SIG-M5 treated with dmso at 0.1 percent for 504 hours (cell line): ENCODE data around the gene CUL1.

Source experiments
- DNase-seq: peaks from one replicate; lab custom pipeline; 2025; ENCODE audit not compliant: unreplicated experiment; lab: John Stamatoyannopoulos, UW

CUL1 gene

DNA sequence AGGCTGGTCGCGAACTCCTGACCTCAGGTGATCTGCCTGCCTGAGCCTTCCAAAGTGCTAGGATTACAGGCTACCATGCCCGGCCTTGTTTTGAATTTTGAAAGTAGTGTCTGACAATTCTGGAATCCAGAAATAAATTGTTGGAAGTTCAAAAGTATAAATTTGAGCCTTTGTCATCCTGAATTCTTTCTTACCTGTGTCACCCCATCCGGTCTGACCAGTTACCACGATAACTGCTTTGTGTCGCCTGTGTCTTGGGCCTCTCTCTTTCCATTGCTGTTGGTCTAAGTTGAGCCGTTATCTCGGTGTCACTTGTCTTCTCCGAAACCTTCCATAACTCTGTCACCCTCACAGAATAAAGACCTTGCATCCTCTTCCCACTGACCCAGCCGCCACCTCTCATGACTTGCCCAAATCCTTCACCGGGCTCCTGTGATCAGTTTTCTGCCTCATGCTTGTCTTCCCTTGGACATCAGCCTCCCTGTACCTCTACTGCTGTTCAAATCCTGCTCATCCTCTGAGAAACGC, 18.6 kb downstream of the CUL1 start:
- DNase-seq: no peak

DNA sequence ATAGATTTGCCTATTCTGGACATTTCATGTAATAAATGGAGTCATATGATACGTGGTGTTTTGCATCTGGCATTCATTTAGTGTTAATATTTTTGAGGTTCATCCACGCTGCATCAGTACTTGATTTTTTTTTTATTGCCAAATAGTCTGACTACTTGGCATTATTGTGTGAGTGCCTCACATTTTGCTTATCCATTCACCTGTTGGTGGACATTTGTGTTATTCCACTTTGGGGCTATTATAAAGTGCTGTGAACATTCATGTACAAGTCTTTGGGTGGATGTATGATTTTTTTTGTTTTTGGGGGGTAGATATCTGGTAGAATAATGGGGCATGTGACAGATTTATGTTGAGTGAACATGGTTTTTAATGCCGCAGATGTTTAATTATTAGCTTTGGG, 19.7 kb downstream of the CUL1 start:
- DNase-seq: no peak

DNA sequence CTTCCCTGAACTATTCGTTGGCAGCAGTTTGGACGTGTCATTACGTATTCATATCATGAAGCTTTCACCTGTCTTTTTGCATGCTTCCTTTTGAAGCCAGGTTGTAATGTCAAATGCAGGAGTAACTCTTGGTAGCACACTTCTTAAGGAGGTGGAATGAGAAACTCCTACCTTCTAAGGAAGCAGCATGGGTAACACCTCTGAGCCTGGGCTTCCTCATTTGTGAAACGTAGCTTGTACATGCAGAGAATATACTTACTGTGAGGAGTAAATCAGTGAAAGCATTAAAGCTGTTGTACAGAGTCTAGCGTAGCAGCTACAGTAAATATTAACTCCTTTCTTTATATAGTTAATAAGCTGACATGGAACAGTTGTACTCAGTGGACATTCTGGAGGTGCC, 21.1 kb downstream of the CUL1 start:
- DNase-seq: no peak

DNA sequence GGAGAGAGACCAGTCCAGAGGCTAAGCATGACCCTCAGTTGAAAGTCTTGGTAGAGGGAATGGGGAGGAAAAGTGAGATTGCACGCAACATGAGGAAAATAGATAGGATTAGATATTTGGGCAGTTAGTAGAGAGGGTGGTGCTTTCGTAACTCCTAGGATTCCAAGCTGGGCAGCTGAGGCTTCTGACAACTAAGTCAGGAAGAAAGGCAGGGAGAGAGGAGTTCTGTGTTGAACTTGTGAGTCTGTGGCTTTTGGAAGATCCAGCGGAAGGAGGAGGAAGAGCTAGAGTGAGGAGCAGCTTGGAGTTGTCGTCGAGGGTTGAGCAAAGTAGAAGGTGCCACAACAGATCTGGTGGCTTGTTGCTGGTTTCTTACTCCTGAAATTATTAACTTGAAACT, 21.8 kb downstream of the CUL1 start:
- no peak for DNase-seq

DNA sequence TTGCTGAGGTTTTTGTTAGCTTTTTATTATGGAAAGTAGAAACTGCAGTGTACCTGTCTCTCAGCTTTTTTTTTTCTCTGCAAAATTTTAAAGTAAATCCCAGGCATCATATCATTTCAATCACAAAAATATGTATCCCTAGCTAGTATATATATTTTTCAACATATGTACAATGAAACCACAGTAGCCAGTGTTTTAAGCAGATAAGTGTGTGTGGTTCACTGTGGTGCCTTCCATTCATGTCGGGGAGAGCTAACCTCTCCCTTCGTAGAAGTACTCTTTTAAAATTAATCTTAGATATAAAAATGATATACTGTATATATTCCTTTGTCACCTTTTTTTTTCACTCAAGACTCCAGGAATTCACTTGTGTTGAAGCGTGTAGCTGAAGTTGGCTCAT, 22.7 kb downstream of the CUL1 start:
- no peak for DNase-seq

DNA sequence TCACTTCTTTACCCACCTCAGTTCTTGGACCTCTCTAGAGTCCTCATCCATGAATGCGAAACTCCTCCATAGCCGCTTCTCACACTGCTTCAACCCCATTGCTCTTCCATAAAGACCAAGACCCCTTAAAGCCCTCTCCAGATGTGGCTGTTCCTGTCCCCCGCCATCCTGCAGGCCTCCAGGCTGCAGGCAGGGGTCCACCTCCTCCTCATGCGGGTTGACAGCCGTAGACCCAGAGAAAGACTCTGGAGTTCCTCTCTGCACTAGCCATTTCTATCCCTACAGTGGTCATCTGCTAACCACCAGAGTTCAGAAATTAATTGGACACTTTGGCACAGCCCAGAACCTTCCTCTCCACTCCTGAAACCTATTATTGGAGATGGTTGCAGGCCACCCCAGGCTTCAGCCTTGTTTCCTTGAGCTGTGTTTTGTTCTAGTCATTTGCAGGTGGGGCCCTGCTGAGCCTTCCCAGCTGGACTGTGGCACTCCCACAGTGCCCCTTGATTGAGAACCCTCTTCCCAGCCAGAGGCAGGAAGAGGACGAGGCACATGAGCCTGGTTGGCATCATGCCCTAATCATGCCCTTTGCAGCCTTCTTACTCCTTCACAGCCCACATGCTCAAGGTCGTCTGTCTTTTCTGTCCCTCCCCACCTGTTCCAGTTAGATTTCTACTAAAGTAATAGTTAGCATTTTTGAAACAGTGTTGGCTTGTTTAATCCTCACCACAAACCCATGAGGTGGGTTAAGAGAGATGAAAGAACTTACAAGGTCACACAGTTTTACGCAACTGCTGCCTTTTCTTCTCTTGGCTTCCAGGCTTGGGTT, 23.9 kb downstream of the CUL1 start:
- DNase-seq: peak; percentile 33

DNA sequence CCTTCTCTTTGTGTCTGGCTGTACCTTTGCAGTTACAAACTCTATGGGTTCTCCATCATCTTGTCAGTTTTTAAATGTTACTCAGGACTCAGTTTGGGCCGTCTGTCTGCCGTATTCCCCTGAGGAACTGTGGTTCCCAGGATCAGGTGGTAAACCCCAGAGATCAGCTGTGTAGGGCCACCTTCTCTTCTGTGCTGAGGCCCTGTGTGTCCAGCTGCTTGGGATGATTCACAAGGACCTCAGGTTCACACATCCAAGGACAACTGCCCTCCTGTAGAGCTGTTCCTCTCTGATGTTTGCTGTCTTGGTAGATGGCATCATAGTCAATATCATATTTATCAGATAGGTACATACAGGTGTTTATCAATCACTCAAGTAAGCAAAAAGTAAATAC, 24.5 kb downstream of the CUL1 start:
- no peak for DNase-seq

DNA sequence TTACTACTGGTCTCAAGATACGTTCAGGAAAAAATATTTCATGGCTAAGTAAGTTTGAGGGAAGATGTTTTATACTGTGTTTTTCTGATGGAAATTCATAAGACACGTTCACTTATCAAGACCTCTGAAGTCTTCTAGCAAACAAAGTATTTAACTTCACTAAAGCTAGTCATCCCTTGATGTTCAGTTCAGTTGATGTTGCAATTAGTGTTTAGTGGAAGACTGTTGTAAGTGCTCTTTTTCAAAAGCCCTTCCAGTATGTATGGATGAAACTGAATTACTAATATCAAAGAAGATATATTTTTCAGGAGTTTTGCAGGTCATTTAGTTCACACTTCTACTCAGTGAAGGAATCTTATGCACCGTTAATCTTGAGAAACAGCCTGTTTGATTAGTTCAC, 25.1 kb downstream of the CUL1 start:
- DNase-seq: peak; percentile 48

DNA sequence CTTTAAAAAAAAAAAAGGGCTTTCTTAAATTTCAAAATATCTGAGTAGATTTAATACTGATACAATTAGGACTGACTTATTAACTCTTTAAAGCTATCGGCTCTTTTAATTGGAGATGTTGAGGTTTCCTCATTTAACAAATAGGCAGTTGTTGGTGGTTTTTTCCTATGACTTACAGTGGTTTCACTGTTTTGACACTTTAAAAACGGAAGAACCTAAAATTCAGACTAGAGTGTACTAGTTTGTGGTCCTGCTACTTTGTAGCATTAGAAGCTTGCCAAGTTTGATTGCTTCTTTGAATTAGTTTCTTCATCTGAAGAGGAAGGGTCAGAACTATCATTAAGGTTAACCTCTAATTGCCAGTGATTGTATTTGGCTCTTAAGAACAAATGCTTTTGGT, 27.7 kb downstream of the CUL1 start:
- peak; percentile 32 for DNase-seq

DNA sequence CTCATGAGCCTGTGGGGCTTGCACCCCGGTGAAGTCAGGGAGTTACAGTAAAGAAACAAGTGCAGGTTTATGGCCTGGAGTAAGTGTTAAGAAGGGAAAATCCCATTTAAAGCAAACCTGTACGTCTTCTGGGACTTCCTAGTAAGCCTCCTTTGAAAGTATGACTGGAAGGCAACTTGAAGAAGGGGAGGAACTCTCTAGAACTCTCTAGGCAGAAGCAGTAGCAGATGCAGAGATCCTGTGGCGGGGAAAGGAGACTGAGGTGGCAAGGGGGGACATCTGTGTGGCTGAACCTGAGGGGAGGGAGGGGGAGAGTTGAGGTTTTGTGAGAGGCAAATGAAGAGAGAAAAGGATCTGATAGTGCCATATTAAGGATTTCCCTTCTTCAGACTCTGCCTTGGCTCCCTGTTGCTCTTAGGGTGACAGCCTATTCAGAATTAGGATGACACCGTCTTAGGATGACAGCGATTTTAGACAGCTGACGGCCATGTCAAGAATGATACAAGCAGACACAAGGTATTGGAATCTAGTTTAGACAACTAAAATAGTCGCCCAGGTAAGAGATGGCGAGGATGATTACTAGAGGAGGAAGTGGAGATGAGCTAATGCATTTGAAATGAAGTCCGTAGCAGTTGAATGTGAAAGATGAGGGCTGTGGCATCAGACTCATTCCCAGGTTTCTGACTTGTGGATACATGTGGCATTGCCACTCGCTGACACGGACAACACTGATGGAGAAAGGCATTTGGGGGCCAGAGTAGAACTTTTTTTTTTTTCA, 29.0 kb downstream of the CUL1 start:
- DNase-seq: no peak

DNA sequence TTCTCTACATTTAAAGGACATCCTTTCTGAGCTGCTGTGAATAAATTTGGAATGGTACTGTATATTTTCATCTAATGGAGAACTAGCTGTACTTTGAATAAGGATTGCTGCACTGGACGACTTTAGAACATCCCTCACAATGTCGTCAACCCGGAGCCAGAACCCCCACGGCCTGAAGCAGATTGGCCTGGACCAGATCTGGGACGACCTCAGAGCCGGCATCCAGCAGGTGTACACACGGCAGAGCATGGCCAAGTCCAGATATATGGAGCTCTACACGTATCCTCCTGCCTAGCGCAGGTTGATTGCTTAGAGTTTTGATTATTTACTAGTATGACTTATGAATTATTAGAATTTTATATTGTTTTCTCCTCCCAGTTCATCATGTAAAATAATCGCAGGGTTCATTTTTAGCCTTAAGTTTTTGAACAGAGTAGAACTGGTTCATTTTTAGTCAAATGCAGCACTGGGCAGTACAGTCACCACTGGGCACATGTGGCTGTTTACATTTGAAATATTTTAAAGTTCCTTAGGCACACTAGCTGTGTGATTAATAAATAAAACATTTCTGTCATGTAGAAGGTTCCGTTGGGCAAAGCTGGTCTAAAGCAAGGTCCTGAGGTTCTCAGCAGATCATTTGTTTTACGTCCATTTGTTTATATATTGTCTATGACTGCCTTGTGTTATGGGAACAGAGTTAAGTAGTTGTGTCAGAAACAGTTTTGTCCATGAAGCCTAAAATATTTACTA, 31.5 kb downstream of the CUL1 start:
- no peak for DNase-seq

DNA sequence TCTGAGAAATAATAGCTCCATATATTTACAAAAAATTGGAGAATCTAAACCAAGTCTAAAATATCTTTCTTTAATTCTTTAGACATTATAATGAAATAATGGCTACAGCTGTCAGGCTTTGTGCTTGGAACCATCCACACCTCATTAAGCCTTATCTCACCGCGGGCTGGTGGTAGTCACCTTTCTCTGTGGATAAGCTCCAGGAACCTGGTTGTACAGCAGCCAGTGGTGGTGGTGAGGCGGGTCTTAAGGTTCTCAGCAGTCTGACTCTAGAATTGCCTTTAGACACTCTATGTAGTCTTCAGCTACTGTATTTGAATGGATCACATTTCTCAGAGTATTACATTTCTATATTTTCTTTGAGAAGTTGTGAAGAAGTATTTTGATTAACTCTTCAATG, 34.2 kb downstream of the CUL1 start:
- DNase-seq: no peak

DNA sequence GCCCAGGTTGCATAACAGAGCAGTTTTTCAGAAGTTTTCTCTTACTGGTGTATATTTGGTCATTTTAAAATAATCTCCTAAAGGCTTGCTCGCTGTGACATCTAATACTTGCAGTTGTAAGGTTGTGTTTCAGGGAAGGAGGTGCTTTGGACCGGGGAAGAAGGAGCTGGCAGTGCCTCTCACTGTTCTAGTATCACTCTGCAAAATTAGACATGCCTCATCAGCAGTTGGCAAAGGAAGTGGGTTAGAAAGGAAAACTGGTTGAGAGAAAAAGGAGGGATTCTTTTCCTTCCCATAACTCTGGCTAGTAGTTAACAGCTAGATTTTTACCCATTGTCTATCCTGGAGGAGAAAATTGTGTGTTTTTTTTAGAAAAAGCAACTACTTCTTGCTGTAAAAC, 34.8 kb downstream of the CUL1 start:
- no peak for DNase-seq

DNA sequence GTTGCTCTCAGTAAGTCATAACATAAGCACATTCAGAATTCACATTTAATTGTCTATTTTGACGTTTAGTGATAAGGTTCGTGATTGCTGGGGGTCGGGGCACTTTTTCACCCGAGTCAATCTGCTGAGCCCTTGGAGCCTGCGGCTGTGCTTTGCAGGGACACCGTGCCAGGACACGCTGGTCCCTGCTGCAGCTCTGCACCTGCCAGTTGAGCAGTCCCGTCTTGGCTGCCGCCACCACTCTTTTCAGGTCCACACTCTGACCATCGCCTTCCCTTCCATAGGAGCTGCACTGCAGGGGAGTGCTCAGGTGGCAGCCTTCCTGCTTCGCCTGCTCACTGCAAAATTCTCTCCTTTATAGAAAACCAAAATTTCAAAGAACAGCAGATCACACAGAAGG, 36.4 kb downstream of the CUL1 start:
- DNase-seq: no peak

DNA sequence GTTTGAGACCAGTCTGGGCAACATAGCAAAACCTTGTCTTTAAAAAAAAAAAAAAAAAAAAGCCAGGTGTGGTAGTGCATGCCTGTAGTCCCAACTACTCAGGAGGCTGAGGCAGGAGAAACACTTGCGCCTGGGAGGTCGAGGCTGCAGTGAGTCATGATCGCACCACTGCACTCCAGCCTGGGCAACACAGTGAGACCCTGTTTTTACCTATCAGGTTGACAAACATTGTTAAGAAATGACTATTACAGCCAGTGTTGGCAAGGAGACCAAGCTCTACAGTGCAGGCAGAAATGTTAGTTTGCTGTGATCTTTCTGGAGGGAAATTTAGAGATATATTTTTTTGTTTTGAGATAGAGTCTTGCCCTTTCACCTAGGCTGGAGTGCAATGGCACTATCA, 37.3 kb downstream of the CUL1 start:
- no peak for DNase-seq

DNA sequence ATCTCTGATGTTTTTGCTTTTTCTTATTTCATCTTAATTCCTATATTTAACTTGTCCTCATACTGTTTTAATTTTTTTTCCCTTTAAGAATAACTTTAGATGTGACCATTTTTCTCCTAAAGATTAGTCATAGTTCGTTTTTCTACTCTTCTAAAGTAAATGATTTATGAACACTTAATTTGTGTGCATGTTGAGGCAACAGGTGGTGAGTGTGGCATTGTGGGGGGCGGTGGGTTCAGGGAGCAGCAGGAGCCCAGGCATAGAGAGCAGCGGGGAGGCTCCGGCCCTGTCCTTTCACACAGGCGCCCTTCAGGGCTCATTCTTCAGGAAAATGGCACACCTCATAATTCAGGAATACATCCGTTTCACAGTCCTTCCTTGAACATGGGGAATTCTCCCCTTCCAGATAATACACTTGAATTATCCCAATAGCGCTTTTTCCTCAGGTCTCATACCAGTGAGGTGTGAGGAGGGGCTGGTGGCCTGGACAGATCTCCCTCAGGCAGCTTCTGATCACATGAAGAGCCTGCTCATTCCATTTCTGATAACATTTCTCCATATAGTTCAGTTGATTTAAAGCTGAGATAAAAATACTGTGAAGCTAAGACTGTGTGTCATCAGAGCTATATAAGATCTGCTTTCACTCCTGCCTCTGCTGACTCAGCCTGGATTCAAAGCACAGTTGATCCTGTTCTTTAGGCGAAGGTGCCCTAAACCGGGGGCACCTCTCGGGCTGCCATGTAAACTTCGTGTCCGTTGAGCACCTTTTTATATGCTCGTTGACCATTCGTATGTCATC, 40.2 kb downstream of the CUL1 start:
- no peak for DNase-seq

DNA sequence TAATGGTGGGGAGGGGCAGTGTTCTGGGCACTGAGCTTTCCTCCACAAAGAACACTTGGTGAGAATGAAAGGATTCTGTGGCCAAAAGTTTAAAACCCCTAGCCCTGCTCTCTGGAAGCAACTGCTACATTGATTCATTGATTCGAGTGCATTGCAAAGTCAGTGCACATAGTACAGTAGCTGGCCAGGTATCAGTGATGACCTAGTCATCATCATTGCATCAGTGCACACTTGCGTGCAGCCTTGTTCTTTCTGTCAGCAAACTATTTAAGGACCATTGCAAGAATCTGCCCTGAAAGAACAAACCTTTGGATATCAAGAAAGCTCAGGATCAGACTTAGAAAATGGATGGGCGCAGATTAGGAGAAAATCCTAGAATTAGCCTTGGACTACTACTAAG, 47.4 kb downstream of the CUL1 start:
- no peak for DNase-seq

DNA sequence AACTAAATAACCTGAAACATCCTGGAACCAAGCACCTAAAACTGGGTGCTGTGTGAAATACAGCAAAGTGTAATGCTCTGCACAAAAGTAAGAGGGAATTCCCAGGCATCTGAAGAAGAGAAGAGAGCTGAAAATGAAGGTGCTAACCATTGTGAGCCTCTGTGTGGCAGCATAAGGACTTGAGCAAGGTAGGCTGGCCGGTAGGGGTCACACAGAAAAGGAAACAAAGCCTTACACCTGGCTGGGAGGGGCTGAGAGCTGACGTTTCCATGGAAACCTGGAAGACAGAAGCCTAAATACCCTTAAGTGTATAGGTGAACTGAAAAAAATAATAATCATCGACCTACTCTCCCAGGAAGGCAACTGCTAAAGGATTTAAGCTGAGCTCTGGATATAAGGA, 48.6 kb downstream of the CUL1 start:
- peak; percentile 10 for DNase-seq

DNA sequence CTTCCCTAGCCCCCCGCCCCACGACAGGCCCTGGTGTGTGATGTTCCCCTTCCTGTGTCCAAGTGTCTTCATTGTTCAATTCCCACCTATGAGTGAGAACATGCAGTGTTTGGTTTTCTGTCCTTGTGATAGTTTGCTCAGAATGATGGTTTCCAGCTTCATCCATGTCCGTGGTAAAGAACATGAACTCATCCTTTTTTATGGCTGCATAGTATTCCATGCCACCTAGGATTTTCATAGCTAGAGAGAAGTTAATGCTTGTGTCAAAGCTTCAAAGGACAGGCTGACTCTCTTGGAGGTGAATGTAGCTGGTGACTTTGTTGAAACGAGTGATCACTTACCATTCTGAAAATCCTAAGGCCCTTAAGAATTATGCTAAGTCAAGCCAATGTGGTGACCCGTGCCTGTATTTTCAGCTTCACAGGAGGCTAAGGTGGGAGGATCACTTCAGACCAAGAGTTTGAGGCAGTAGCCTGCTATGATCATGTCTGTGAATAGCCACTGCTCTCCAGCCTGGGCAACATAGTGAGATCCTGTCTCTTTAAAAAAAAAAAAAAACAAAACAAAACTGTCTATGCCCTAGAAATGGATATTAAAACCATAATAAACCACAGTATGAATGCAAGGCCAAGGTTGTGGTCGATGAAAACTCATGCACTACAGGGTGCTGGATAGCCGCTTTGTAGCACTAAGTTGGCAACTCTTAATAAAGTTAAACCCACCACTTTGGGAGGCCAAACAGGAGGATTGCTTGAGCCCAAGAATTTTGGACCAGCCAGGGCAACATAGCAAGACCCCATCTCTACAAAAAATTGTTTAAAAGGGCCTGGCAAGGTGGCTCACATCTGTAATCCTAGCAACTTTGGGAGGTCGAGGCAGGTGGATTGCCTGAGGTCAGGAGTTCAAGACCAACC, 52.0 kb downstream of the CUL1 start:
- no peak for DNase-seq

DNA sequence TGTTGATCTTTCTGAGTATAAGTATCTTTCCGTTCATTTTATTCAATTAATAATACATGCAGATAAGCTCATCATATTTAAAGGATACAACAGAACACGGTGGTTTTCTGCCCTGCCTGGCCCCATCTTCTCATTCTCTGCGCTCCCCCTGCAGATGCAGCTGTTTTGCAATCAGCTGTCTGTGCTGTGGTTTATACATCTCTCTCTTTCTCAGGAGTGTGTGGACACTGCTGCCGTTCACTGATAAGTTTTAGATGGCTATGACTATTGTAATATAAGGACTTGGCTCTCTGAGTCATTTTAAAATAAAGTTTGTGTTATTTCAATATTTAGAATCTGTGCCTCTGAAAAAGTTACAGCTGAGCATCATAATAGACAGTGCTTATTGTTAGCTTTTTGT, 54.5 kb downstream of the CUL1 start:
- DNase-seq: peak; percentile 33
